Adipose tissue (tissue), 3 donors: ENCODE data around the gene UBA3. TPM values are rescaled to one million over a fixed set of nuclear protein-coding genes. Genes with fewer than 3 reads are reported as not detected.

Source experiments
- H3K27ac ChIP-seq: one replicate; pipeline ENCODE4 v1.5.1; 2013; ENCODE audit warnings: low read depth, low read length
- WGBS, 3 donors: extraction: QIAGEN DNeasy Blood & Tissue Kit; methylation state at CpG; one replicate each; pipeline ENCODE4 v1.1.7; 2013; 5-methylcytosine and 5-hydroxymethylcytosine counted together
- polyA plus RNA-seq, 3 donors: library from polyadenylated mRNA; stranded (reverse); fragments of 200-250 nt; gene quantifications; one replicate each; pipeline ENCODE4 v1.2.3, GENCODE V29; 2013
- donor health status: healthy with polysubstance abuse.
- donor health status: Bipolar disorder and iron deficiency.
- donor health status: healthy.

UBA3 gene
- polyA plus RNA-seq, 3 donors = 14.3 to 48.0 (median 37.1) TPM

DNA sequence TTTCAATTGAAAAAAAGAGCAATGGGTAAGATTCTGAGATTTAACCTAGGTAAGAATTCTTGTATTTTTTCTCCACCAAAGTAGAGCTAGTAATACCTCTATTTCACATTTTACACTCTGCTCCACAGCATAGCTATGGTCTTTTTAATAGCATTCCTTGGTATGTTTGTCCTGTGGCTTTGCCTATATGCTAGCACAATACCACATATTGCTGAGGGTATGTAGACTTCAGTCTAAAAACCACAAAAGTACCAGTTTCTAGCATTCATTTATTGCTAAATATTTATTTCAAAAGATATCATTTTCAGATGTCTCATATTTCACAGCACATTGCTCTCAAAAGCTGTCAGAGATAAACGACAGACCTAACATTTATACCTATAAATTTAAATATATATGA lies 48.5 kb downstream of the UBA3 start:
- H3K27ac ChIP-seq = no peak overlapping the region
- WGBS, 3 donors = 87 to 96% (median 89%) methylated on average over 1 of the region's 1 CpG

DNA sequence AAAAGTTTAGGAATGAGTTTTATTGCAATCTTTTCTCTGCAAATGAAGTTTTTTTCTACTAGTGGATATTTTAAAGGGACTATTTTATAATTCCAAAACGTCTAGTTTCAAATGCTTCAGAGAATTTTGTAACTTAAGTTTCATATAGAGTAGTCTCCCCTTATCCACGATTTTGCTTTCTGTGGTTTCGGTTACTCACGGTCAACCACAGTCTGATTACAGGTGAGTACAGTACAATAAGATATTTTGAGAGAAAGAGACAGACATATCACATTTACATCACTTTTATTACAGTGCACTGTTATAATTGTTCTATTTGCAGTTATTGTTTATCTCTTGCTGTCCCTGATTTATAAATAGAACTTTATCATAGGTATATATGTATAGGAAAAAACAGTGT lies 59.3 kb downstream of the UBA3 start:
- WGBS, 3 donors = 69 to 74% (median 71%) methylated on average over 4 of the region's 4 CpGs
- H3K27ac ChIP-seq = no peak overlapping the region

GRCh38 chr3:69020424-69020823 lies 59.7 kb downstream of the UBA3 start:
- H3K27ac ChIP-seq = no peak overlapping the region
- 33 to 54% (median 50%) methylated on average over 2 of the region's 2 CpGs for WGBS, 3 donors

DNA sequence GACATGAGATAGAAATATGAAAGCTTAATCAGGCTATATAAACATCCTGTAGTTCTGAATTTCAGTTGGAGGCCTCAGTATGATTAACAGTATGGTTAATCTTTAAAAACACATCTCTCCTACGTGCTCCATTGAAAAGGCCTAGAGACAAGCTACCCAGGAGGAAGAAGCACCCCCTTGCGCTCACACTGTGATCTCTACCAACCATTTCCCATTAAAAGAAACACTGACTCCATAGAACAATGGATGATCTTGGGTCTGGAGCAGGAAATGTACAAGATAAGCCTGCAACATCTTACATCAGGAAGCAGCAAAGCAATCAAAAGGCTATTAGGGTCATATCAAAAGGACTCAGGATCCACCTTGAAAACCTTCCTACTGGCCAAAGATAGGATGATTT lies 63.3 kb downstream of the UBA3 start:
- no peak overlapping the region for H3K27ac ChIP-seq
- 82 to 93% (median 89%) methylated on average over 2 of the region's 2 CpGs for WGBS, 3 donors

GRCh38 chr3:69016102-69016501 lies 64.1 kb downstream of the UBA3 start:
- WGBS, 3 donors = 95 to 99% (median 97%) methylated on average over 4 of the region's 4 CpGs

DNA sequence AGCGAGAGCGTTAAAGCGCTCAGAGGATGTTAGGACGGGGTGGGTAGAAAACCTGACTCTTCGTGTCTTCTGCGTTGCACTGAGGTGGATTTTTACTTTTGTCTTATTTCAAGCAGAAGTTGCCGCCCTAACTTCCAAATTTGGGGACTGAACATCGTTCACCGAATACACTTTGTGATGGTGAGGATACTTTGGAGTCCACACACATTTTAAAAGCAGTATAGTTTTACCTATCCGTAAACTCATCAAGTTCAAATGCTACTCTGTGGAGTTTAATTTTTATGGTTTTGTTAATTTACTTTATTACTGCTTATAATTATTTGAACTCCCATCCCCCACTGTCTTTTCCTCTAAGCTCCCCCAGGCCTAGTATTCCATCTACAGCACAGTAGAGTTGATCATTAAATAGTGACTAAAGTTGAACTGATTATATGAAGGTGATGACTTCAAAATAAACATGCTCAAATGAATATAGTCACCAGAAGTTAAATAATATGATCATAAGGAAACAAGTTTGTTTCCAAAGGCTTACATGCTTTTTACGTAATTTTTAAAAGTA lies 66.1 kb downstream of the UBA3 start:
- H3K27ac ChIP-seq = peak overlapping the region; percentile 68
- WGBS, 3 donors = 14 to 15% (median 15%) methylated on average over 11 of the region's 11 CpGs

More at GRCh38 chr3:69016102-69016501, 64.1 kb downstream of the UBA3 start:
- no peak overlapping the region for H3K27ac ChIP-seq

DNA sequence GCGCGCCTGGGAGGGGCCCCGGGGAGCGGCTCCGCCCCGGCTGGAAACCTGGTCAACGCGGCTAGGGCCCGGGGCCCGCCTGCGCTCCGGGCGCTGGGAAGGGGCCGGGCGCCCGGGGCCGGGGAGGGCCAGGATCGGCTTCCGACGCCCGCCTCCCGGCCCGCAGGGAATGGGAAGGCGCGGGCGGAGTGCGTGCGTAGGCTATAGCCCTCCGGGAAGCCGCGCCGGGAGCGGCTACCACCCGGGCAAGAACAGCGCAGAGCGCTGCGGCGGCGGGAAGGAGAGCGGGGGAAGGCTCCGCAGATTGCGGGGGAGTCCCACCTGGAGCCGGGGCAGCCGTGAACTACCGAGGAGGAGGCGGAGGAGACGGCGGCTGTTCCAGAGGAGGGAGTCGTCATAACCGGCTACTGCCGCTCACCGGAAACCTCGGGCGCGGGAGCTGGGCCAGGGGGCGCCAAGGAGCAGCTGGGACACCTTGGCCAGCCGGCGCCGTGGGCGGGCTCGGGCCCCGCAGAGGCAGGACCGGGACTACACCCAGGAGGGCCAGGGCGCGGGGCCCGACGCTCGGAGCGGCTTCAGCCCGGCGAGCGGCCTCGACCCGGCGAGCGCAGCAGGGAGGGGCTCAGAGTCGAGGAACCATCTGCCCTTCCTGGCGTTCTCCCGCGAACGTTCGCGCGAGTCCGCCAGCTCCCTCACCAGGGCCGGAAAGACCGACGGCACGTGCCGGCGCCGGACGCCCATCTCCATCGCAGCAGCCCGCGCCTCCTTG lies 66.7 kb downstream of the UBA3 start, which contains the start of gene EOGT:
Gene EOGT (minus strand): TSS at position 432 of the 769 bp plus-strand sequence. CDS start 3,838 bp downstream, outside the sequence.
- peak within 1 kb of the TSS; percentile 68 for H3K27ac ChIP-seq
- WGBS, 3 donors = 0 to 1% (median 0%) methylated on average over 68 to 96 of the region's 96 CpGs

DNA sequence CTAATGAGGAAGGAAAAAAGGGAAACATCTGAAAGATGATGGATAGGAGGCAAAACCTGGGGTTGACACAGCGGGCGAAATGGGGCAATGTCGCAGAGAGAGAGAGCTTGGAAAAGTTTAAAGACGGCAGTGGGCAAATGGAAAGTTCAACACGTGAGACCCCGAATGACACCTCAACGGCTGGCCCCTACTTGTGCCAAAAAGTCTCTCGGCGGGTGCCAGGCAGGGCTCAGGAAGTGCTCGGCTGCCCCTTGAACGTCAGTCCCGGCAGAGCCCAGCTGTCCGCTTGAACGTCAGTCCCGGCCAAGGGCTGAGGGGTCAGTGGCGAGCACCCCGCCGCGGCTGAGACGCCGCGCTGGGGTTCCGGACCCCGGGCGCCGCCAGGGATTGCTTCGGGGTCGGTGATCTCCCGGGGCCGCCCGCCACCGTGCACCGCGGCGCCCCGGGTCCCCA lies 67.3 kb downstream of the UBA3 start:
- 4 to 6% (median 5%) methylated on average over 18 to 36 of the region's 36 CpGs for WGBS, 3 donors
- peak overlapping the region; percentile 68 for H3K27ac ChIP-seq

DNA sequence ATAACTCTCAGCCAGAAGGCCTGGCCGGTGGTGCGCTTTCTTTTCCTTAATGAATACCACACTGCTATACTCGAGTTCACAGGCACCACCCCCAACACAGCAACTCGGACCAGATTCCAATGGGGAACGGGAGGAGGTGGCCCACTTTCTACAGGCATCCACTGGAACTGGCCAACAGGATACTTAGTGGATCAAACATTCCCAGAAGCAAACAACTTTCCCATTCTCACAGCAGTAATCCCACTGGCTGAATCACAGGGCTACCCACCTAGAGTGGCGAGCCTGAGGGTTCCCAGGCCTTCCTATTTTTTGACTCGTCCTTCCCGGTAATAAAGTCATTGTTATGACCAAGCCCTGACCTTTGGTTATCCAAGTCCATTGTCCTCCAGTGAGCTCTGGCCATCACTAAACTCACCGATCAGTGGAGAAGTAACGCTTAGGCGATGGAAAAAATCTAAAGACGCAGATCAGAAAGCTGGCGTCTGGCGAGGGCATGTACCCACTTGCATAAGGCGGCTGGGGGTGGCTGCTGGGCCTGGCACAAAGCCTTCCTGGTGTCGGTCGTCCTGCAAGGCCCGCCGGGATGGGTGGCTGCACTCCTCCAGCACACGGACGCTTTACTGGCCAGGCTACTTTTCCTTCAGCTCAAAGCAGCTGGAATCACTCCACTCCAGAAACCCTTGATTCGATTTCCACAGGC lies 67.9 kb downstream of the UBA3 start:
- H3K27ac ChIP-seq = peak overlapping the region; percentile 68
- whole genome bisulfite sequencing, 3 donors = 50 to 75% (median 64%) methylated on average over 22 of the region's 22 CpGs

DNA sequence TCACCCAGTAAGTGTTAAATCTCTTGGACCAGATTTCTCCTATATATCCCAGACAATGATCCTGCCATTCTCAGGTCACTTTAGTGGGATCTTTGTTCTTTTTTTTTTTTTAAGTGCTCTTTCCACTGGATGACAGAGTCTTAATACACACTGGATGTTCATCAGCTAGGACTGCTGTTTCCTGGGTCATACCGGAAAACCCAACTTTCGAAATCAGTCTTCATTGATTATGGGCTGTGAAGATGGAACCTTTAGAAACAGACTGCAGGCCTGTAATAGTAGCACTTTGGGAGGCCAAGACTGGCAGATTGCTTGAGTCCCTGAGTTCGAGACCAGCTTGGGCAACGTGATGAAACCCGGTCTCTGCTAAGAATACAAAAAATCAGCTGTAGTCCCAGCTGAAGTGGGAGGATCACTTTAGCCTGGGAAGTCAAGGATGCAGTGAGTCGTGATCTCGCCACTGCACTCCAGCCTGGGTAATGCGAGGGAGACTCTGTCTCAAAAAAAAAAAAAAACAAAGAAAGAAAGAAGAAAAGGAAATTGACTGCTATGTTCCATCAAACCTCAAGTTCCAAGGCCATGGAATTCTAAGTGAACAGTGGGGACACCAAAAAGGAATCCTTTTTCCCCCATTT lies 69.0 kb downstream of the UBA3 start:
- 96 to 98% (median 97%) methylated on average over 8 of the region's 8 CpGs for WGBS, 3 donors
- no peak overlapping the region for H3K27ac ChIP-seq

DNA sequence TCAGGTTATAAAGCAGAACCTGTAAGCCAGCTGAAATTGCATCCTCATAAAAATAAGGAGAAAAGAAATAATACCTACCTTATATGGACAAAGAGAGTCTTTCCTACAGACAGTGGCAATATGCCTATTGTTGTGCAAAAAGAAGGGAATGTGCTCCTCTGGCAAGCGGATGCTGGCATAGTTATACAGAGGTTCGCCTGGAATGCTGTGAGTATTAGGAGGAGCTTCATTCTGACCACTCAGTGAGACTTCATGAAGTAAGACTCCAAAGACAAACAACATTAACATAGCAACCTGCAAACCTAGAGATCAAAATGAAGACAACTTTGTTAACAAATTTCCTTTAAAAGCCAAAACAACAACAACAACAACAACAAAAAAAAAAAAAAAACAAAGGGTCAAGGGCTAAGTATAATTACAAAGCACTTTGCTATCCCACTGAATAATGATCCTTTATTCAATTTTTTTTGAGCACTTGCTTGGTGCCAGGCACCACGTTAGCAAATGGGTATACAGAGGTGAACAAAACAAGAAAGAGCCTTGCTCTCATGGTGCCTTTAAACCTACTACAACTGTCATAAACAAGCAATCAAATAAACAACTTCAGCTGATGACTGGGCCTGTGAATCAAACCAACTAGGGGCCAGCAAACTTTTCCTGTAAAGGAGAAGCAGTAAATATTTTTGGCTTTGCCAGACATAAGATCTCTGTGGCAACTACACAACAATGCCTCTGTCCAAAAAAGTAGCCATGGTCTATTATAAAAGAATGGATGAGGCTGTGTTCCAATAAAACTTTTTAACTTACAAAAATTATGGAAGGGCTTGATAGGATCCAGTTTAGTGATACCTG lies 70.4 kb downstream of the UBA3 start:
- 67 to 89% (median 76%) methylated on average over 3 of the region's 3 CpGs for WGBS, 3 donors
- no peak overlapping the region for H3K27ac ChIP-seq

GRCh38 chr3:69008980-69009379 lies 71.2 kb downstream of the UBA3 start:
- WGBS, 3 donors = 66 to 90% (median 77%) methylated on average over 2 of the region's 2 CpGs
- no peak overlapping the region for H3K27ac ChIP-seq

GRCh38 chr3:69005791-69006482 lies 74.2 kb downstream of the UBA3 start:
- H3K27ac ChIP-seq = no peak overlapping the region
- 89 to 90% (median 90%) methylated on average over 5 of the region's 5 CpGs for WGBS, 3 donors

DNA sequence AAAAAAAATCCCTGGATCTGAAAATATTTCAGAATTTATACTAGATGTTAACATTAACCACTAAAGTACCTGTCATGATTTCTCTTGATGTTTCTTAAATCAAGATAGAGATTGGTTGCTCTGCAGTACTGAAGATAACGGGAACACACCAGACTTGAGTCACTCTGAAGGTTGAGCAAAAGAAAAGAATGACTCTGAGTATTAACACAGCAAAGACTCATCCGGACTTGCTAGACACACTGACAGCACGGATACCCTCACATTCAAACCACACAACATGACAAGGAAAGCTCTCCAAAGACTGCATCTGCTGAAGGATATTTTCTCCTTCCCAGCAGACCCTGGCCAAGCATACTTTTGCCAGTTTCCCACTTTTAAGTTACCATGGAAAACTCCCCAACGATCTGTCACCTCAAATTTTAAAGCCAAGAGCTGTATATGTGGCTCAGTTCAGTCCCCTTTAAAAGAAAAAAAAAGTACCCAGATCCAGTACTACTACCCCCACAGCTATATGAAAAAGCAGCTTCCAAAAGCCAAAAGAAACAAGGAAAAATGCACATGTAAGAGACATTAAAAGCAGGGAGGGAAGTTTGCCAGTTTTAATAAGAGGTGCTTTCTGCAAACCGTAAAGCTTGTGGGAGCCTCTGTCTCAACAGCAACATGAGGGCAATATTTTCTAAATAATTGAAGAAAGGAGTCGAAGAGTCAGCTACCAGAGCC lies 74.9 kb downstream of the UBA3 start:
- 82 to 86% (median 82%) methylated on average over 6 of the region's 6 CpGs for WGBS, 3 donors

More for the DNA sequence above, 74.9 kb downstream of the UBA3 start:
- H3K27ac ChIP-seq = no peak overlapping the region
